ENCODE results near the gene KDM2B. TPM values are rescaled to one million over a fixed set of nuclear protein-coding genes. Genes with fewer than 3 reads are reported as not detected.

Gene KDM2B
- polyA plus RNA-seq, 2 of the 4 experiments (the other 2 are of a cell fraction): 10.4 to 18.4 TPM

GRCh38 chr12:121536899-121537813 lies 43.7 kb downstream of the KDM2B start (continued):
- TF ChIP-seq BHLHE40 (IDR thresholded peaks at IDR 0.05; ENCODE audit: low read depth, low read length) (no peak), TP53 (CRISPR knock-in tag; IDR thresholded peaks at IDR 0.05) (no peak), HEYL (CRISPR knock-in tag; IDR thresholded peaks at IDR 0.05) (no peak), PHF8 (IDR thresholded peaks at IDR 0.05; ENCODE audit: borderline replicate concordance, low read depth) (0 out of 2 replicates have a peak, but pooled peaks have one; percentile 21), REST (IDR thresholded peaks at IDR 0.05) (no peak), MYC (IDR thresholded peaks at IDR 0.05; ENCODE audit: borderline replicate concordance, low read length) (0 out of 2 replicates have a peak, but pooled peaks have one; percentile 23), POLR2AphosphoS2 (conservative IDR thresholded peaks at IDR 0.05; ENCODE audit: low read length) (no peak), EHF (CRISPR knock-in tag; IDR thresholded peaks at IDR 0.05) (0 out of 2 replicates have a peak, but pooled peaks have one; percentile 36), CBX8 (IDR thresholded peaks at IDR 0.05) (no peak), HOXA7 (CRISPR knock-in tag; IDR thresholded peaks at IDR 0.05) (no peak)

- DNase-seq (ENCODE audit: low read depth in 1 of 2, low spot score in 1 of 2) (peak; percentile 63 to 70), FAIRE-seq (no peak), ATAC-seq (peak; percentile 44 to 75)
- H3K9me3 ChIP-seq: no peaks in the 10 kb centered on the region
- peak overlapping the region; percentile 96 for H3K4me2 ChIP-seq
- no peak for TF ChIP-seq POLR2AphosphoS2 (conservative IDR thresholded peaks at IDR 0.05; ENCODE audit: low read length)
- TF ChIP-seq HDAC2 (IDR thresholded peaks at IDR 0.05): no peak
- no peak for TF ChIP-seq HOXB5 (CRISPR knock-in tag; IDR thresholded peaks at IDR 0.05)
- TF ChIP-seq SREBF2 (IDR thresholded peaks at IDR 0.05): no peak
- no peak for TF ChIP-seq HOXA7 (CRISPR knock-in tag; IDR thresholded peaks at IDR 0.05)
- TF ChIP-seq MAFK (IDR thresholded peaks at IDR 0.05; ENCODE audit: partially characterized antibody): no peak
- TF ChIP-seq ZNF302 (CRISPR knock-in tag; IDR thresholded peaks at IDR 0.05): no peak
- TF ChIP-seq ZFP36 (IDR thresholded peaks at IDR 0.05; ENCODE audit: borderline replicate concordance, partially characterized antibody): no peak
- no peak for TF ChIP-seq HEYL (CRISPR knock-in tag; IDR thresholded peaks at IDR 0.05)
- no peak for TF ChIP-seq EHMT2 (IDR thresholded peaks at IDR 0.05; ENCODE audit: low read depth)
- TF ChIP-seq RCOR1 (IDR thresholded peaks at IDR 0.05; ENCODE audit: low read depth, low read length): no peak
- ChIA-PET CTCF (interaction anchor here (0.7 to 3.7 kb wide), 9 partner anchors 8 to 276 kb away, joined by 3 to 15 read pairs (median 5); partner anchors contain the start of gene ORAI1), POLR2A (interaction anchor here (0.6 to 1.7 kb wide), 5 partner anchors 36 to 135 kb away, joined by 3 to 10 read pairs (median 3); partner anchors contain the start of gene ORAI1)
- peaks cover 28% of the 10 kb centered on the region for H3K4me1 ChIP-seq
- H3K4me3 ChIP-seq: peak overlapping the region; percentile 66
- 50% methylated on average over 35 of the region's 36 CpGs for WGBS (ENCODE audit: missing lambda C conversion rate)
- H3K27ac ChIP-seq: peak overlapping the region; percentile 82 to 89
Observed at GRCh38 chr12:121536054-121536898, 44.5 kb downstream of the KDM2B start.
